Right hindlimb (tissue), 1 donor: ENCODE data around the gene TAF4B.

Experiments used
- DNase-seq: peaks from one replicate; pipeline ENCODE4 v3.0.0-alpha.2; 2018

The TAF4B gene

GRCh38 chr18:26394047-26394654, 167.9 kb downstream of the TAF4B start:
- DNase-seq = no peak

- DNase-seq = no peak
These were observed 170.8 kb downstream of the TAF4B start for GRCh38 chr18:26397019-26397418.

- DNase-seq = no peak
These were observed 177.2 kb downstream of the TAF4B start for GRCh38 chr18:26403491-26403890.

GRCh38 chr18:26405190-26405801, 179.1 kb downstream of the TAF4B start:
- DNase-seq = no peak

GRCh38 chr18:26406324-26406723, 180.1 kb downstream of the TAF4B start:
- no peak for DNase-seq

- no peak for DNase-seq
These were observed 180.7 kb downstream of the TAF4B start for GRCh38 chr18:26406854-26407517.

GRCh38 chr18:26407736-26408601, 181.7 kb downstream of the TAF4B start:
- DNase-seq = no peak

GRCh38 chr18:26409091-26409490, 182.8 kb downstream of the TAF4B start:
- no peak for DNase-seq

GRCh38 chr18:26414901-26415440, 188.7 kb downstream of the TAF4B start:
- no peak for DNase-seq

- no peak for DNase-seq
These were observed 189.4 kb downstream of the TAF4B start for GRCh38 chr18:26415631-26416030.

- DNase-seq = no peak
These were observed 190.5 kb downstream of the TAF4B start for GRCh38 chr18:26416652-26417150.

- no peak for DNase-seq
These were observed 190.9 kb downstream of the TAF4B start for GRCh38 chr18:26417190-26417589.

GRCh38 chr18:26418225-26418624, 192.0 kb downstream of the TAF4B start:
- DNase-seq = no peak

GRCh38 chr18:26419746-26420145, 193.5 kb downstream of the TAF4B start:
- no peak for DNase-seq

- no peak for DNase-seq
These were observed 195.3 kb downstream of the TAF4B start for GRCh38 chr18:26421503-26421902.

GRCh38 chr18:26421931-26422330, 195.7 kb downstream of the TAF4B start:
- DNase-seq = no peak

- no peak for DNase-seq
These were observed 196.4 kb downstream of the TAF4B start for GRCh38 chr18:26422472-26423162.

GRCh38 chr18:26424428-26425147, 198.3 kb downstream of the TAF4B start:
- DNase-seq = no peak

GRCh38 chr18:26425148-26425531, 198.9 kb downstream of the TAF4B start:
- DNase-seq = no peak

- DNase-seq = no peak
These were observed 203.4 kb downstream of the TAF4B start for GRCh38 chr18:26429535-26430226.
